Smooth muscle cell (in vitro differentiated cells): ENCODE measurements around the gene P4HTM. TPM values are rescaled to one million over a fixed set of nuclear protein-coding genes. Genes with fewer than 3 reads are reported as not detected.
A peak's percentile ranks its signal among the peaks of the same experiment; 100 is the strongest.

Source experiments
- DNase-seq: peaks from one replicate; lab custom pipeline; 2025; ENCODE audit not compliant: unreplicated experiment; lab: John Stamatoyannopoulos, UW
- H2AFZ ChIP-seq: fragments of 200-600 bp; sonication (generic); 2 replicates; pipeline ENCODE4 v1.6.0; 2016; ENCODE audit warnings: antibody characterized with exemption, low read depth, mild to moderate bottlenecking
- H3F3A ChIP-seq: fragments of 200-600 bp; sonication (generic); 2 replicates; pipeline ENCODE4 v1.6.0; 2017; ENCODE audit warnings: antibody characterized with exemption, low read depth
- H3K27ac ChIP-seq: fragments of 200-600 bp; sonication (generic); 2 replicates; pipeline ENCODE4 v1.5.1; 2016; ENCODE audit warnings: low read depth, mild to moderate bottlenecking
- H3K27me3 ChIP-seq: fragments of 200-600 bp; sonication (generic); 2 replicates; pipeline ENCODE4 v1.6.1; 2016; ENCODE audit warnings: low read depth, mild to moderate bottlenecking
- H3K36me3 ChIP-seq: fragments of 200-600 bp; sonication (generic); 2 replicates; pipeline ENCODE4 v1.5.1; 2016; ENCODE audit warnings: low read depth
- H3K4me1 ChIP-seq: fragments of 200-600 bp; sonication (generic); 2 replicates; pipeline ENCODE4 v1.5.1; 2016; ENCODE audit warnings: low read depth
- H3K4me2 ChIP-seq: fragments of 200-600 bp; sonication (generic); 2 replicates; pipeline ENCODE4 v1.6.0; 2016; ENCODE audit warnings: mild to moderate bottlenecking
- H3K4me3 ChIP-seq: fragments of 200-600 bp; sonication (generic); 2 replicates; pipeline ENCODE4 v1.5.1; 2016; ENCODE audit warnings: mild to moderate bottlenecking
- H3K79me2 ChIP-seq: fragments of 200-600 bp; sonication (generic); 2 replicates; pipeline ENCODE4 v1.6.0; 2016; ENCODE audit warnings: low read depth, mild to moderate bottlenecking
- H3K9ac ChIP-seq: fragments of 200-600 bp; sonication (generic); 2 replicates; pipeline ENCODE4 v1.6.0; 2016; ENCODE audit warnings: low read depth
- H3K9me3 ChIP-seq: fragments of 200-600 bp; sonication (generic); replicated peaks from 2 replicates; pipeline ENCODE4 v1.5.1; 2016; ENCODE audit warnings: low read depth
- H4K20me1 ChIP-seq: fragments of 200-600 bp; sonication (generic); 2 replicates; pipeline ENCODE4 v1.6.0; 2016; ENCODE audit warnings: low read depth
- CTCF ChIP-seq: fragments of 200-600 bp; sonication (generic); IDR thresholded peaks from 2 replicates; pipeline ENCODE4 v1.5.1; 2017; ENCODE audit warnings: borderline replicate concordance, mild to moderate bottlenecking, antibody characterized with exemption; ENCODE audit not compliant: insufficient read depth, poor library complexity, severe bottlenecking
- WGBS: methylation state at CpG from one replicate; pipeline ENCODE4 v1.1.7; 2016; ENCODE audit warnings: low lambda C conversion rate; 5-methylcytosine and 5-hydroxymethylcytosine counted together
- polyA plus RNA-seq: library from polyadenylated mRNA; unstranded; fragments of >200 nt; fragmentation: Nextera tagmentation; extraction: Ambion mirVana; gene quantifications from 2 replicates; pipeline ENCODE4 v1.2.1, GENCODE V29; 2016
- total RNA-seq: library from RNA; depleted of rRNA; stranded (reverse); fragments of >200 nt; gene quantifications from 2 replicates; pipeline ENCODE4 v1.2.3, GENCODE V29; 2014

The P4HTM gene
- total and polyA plus RNA-seq, 2 experiments from 2014 or later, result 22.7 to 29.9 TPM

GRCh38 chr3:49013113-49013737, 23.2 kb downstream of the P4HTM start:
- Histone ChIP-seq H2AFZ (no peak overlapping the region), H3K36me3 (no peaks in the 10 kb centered on the region), H3F3A (peaks cover 13% of the 10 kb centered on the region), H4K20me1 (peaks cover 72% of the 10 kb centered on the region), H3K4me2 (no peak overlapping the region), H3K79me2 (peaks cover 51% of the 10 kb centered on the region), H3K4me1 (peaks cover 10% of the 10 kb centered on the region), H3K4me3 (no peak overlapping the region), H3K27ac (no peak overlapping the region), H3K27me3 (no peaks in the 10 kb centered on the region), H3K9ac (no peak overlapping the region), H3K9me3 (no peaks in the 10 kb centered on the region)
- no peak for TF ChIP-seq CTCF
- 97% methylated on average over 18 of the region's 19 CpGs for WGBS
- no peak for DNase-seq

GRCh38 chr3:49013738-49014660, 24.0 kb downstream of the P4HTM start:
- Histone ChIP-seq H3K27me3 (no peaks in the 10 kb centered on the region), H2AFZ (no peak overlapping the region), H3K9ac (no peak overlapping the region), H3K4me3 (no peak overlapping the region), H3K79me2 (peaks cover 48% of the 10 kb centered on the region), H3K4me2 (no peak overlapping the region), H3K36me3 (no peaks in the 10 kb centered on the region), H3F3A (peaks cover 10% of the 10 kb centered on the region), H3K27ac (no peak overlapping the region), H3K4me1 (peaks cover 5% of the 10 kb centered on the region), H3K9me3 (no peaks in the 10 kb centered on the region), H4K20me1 (peaks cover 64% of the 10 kb centered on the region)
- peak; percentile 55 for TF ChIP-seq CTCF
- WGBS, result 89% methylated on average over 24 of the region's 24 CpGs
- DNase-seq, result no peak

GRCh38 chr3:49015072-49015471, 25.0 kb downstream of the P4HTM start:
- no peak overlapping the region for H2AFZ ChIP-seq
- H3K36me3 ChIP-seq, result no peaks in the 10 kb centered on the region
- H3K9ac ChIP-seq, result no peak overlapping the region
- 93% methylated on average over 8 of the region's 8 CpGs for WGBS
- no peak overlapping the region for H3K4me2 ChIP-seq
- no peaks in the 10 kb centered on the region for H3K27me3 ChIP-seq
- peaks cover 47% of the 10 kb centered on the region for H3K79me2 ChIP-seq
- H3K4me1 ChIP-seq, result peaks cover 13% of the 10 kb centered on the region
- no peak for DNase-seq
- no peaks in the 10 kb centered on the region for H3K9me3 ChIP-seq
- H4K20me1 ChIP-seq, result peaks cover 54% of the 10 kb centered on the region
- TF ChIP-seq CTCF, result no peak
- H3F3A ChIP-seq, result peaks cover 19% of the 10 kb centered on the region
- no peak overlapping the region for H3K27ac ChIP-seq
- no peak overlapping the region for H3K4me3 ChIP-seq
